ENCODE measurements around the gene FER1L5.
"Not testable (repeated sequence)": the region's sequence is repeated elsewhere in the genome, so short reads cannot be mapped to it uniquely, and the experiment has no call there.

The FER1L5 gene

DNA sequence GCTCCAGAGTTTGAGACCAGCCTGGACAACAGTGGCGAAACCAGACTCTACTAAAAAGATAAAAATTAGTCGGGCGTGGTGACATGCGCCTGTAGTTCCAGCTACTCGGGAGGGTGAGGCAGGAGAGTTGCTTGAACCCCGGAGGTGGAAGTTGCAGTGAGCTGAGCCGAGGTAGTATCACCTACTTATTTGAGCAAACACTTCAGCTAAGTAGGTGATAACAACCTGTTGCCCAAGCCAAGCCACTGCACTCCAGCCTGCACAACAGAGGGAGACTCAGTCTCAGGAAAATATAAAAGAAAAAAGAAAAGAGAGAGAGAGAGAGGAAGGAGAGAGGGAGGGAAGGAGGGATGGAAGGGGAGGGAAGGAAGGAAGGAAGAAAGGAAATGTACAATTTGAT, 21.3 kb downstream of the FER1L5 start:
- Histone ChIP-seq H3K4me3 (ENCODE audit: low read depth, low read length) (no peak overlapping the region), H3K27me3 (no peaks in the 10 kb centered on the region), H3K36me3 (no peaks in the 10 kb centered on the region), H3K9me3 (no peaks in the 10 kb centered on the region), H3K4me1 (no peaks in the 10 kb centered on the region)
- TF ChIP-seq CTCF (IDR thresholded peaks at IDR 0.05; ENCODE audit: low read depth, low read length), result no peak
- no peak for DNase-seq

- Histone ChIP-seq H3K27me3 (no peaks in the 10 kb centered on the region), H3K4me1 (no peaks in the 10 kb centered on the region), H3K36me3 (no peaks in the 10 kb centered on the region), H3K4me3 (ENCODE audit: low read depth, low read length) (no peak overlapping the region), H3K9me3 (no peaks in the 10 kb centered on the region)
- DNase-seq, result no peak
- TF ChIP-seq CTCF (IDR thresholded peaks at IDR 0.05; ENCODE audit: low read depth, low read length), result no peak
Measured at GRCh38 chr2:96664366-96664925, 21.9 kb downstream of the FER1L5 start.

GRCh38 chr2:96665083-96665569, 22.6 kb downstream of the FER1L5 start:
- no peak for DNase-seq
- Histone ChIP-seq H3K9me3 (no peaks in the 10 kb centered on the region), H3K4me1 (no peaks in the 10 kb centered on the region), H3K4me3 (ENCODE audit: low read depth, low read length) (no peak overlapping the region), H3K27me3 (no peaks in the 10 kb centered on the region), H3K36me3 (no peaks in the 10 kb centered on the region)
- no peak for TF ChIP-seq CTCF (IDR thresholded peaks at IDR 0.05; ENCODE audit: low read depth, low read length)

- not testable (repeated sequence) for H3K36me3 ChIP-seq; H3K9me3 ChIP-seq; H3K27me3 ChIP-seq; H3K4me3 ChIP-seq (ENCODE audit: low read depth, low read length); H3K4me1 ChIP-seq; DNase-seq
Measured at GRCh38 chr2:96665717-96666116, 23.2 kb downstream of the FER1L5 start.

- H3K4me1 ChIP-seq, result no peaks in the 10 kb centered on the region
- H3K4me3 ChIP-seq (ENCODE audit: low read depth, low read length), result no peak overlapping the region
- H3K27me3 ChIP-seq, result no peaks in the 10 kb centered on the region
- no peaks in the 10 kb centered on the region for H3K9me3 ChIP-seq
- no peaks in the 10 kb centered on the region for H3K36me3 ChIP-seq
- TF ChIP-seq CTCF (IDR thresholded peaks at IDR 0.05; ENCODE audit: low read depth, low read length), result no peak
- DNase-seq, result no peak
Measured at GRCh38 chr2:96668771-96669170, 26.2 kb downstream of the FER1L5 start.

GRCh38 chr2:96669539-96670215, 27.1 kb downstream of the FER1L5 start:
- DNase-seq, result no peak
- no peak for TF ChIP-seq CTCF (IDR thresholded peaks at IDR 0.05; ENCODE audit: low read depth, low read length)
- no peaks in the 10 kb centered on the region for H3K36me3 ChIP-seq
- no peak overlapping the region for H3K4me3 ChIP-seq (ENCODE audit: low read depth, low read length)
- H3K9me3 ChIP-seq, result no peaks in the 10 kb centered on the region
- H3K27me3 ChIP-seq, result no peaks in the 10 kb centered on the region
- H3K4me1 ChIP-seq, result no peaks in the 10 kb centered on the region
